Posterior vena cava (tissue), 2 donors: ENCODE results near the gene NAV3. TPM values are rescaled to one million over a fixed set of nuclear protein-coding genes. Genes with fewer than 3 reads are reported as not detected.

Experiments
- DNase-seq: peaks from one replicate; pipeline ENCODE4 v3.0.0-alpha.2; 2020; ENCODE audit warnings: low spot score
- intact Hi-C, 2 donors: fragments of 100-400 bp; cut with DNase I; formaldehyde crosslinking; loops; one replicate each; pipeline versions ENCODE4 v1.14.1 to v1.14.2; 2022 to 2023
- total RNA-seq, 2 donors: library from RNA; stranded (reverse); fragmentation: NEBNext Ultra II Directional; extraction: Animal tissue kit (Norgen Biotek cat#: 25700); gene quantifications; one replicate each; pipeline ENCODE4 v1.2.1, GENCODE V29; 2021
- donor health status: DM: yes; HTN: yes; CAD: no.
- donor health status: DM: yes; HTN: yes; CAD: no.

Gene NAV3
- total RNA-seq, 2 donors from 2014 or later = 13.6 to 17.4 TPM

DNA sequence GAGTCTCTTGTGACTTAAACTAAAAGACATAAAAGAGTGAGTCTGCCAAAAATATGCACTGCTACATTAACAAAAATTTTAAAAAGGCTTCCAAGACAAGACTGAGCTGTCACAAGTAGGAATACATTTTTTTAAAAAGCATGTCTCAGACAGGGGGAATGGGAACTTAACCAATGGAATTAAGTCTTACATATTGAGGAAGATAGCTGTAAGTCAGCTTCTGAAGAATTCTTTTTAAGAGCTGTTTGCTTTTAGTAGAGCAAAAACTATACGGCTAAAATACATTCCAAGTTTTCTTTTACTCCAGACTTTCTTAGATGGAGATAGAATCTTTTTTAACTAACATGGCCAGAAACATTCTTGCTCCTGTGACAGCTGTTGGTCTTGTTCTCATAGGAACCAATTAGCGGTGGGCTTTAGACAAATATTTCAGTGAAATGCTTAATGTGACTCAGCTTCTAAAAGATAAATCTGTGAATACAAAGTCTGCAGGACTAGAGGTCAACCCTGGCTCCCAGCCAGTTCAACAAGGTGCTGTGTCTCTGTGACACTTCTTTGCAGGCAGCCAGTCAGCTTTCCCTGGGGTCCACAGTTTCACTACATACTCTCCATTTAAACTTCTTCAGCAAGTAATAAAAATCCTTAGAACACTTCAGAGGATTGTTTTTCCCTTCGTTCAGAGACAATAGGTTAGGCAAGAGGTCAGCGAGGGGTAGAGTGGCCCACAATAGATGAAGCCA is 187.6 kb downstream of the NAV3 start:
- no peak for DNase-seq
- intact Hi-C loops = no loop called here

DNA sequence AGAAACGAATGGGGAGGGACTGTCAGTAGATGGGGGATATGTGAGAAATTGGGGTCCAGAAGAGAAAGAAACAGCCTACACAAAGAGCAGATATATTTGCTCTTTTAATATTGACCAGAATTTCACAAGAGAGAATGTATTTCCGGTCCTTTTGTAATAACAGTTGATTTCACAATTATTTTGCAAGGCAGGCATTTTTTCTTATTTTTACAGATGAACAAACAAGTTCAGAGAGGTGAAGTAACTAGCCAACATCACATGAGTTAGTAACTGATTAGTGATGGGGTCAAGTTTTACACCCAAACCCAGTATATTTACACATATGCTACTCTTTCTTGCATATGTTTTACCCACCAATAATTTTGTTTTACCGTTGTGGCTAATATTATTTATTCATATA is 188.2 kb downstream of the NAV3 start:
- intact Hi-C loops = no loop called here

DNA sequence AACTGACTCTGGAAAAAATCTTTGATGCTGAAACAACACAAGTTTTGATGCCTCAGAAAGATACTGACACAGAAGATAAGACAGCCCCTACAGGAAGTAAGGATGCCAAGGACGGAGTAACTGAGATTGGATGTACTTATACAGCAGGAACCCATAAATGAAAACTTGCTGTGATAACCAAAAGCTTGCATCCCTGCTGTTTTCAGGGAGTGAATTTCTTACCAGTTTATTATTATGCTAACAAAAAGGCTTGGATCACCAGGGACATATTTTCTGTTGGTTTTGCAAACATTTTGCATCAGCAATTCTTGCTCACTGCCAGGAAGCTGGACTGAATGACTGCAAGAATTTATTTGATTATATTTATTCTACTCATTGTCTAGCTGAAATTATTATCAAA is 197.7 kb downstream of the NAV3 start:
- no peak for DNase-seq
- intact Hi-C loops = loop anchor here in 1 of 2 donors (5.0 kb wide), 1 partner anchor 34 kb away; no protein-coding TSS in a partner anchor

More for the DNA sequence above, 188.2 kb downstream of the NAV3 start:
- no peak for DNase-seq

DNA sequence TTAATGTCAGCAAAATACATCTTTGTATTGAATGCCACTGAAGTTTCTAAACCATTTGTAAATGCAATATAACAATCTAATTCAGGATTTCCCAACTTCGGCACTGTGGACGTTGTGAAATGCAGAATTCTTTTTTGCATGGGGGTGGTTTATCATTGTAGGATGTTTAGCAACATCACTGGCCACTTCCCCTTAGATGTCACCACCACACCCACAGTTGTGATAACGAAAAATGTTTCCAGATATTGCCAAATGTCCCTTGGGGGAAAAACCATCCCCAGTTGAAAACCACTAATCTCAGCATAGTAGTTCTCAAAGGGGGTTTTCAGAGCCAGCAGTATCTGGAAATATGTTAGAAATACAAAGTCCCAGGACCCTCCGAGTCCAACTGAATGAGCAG is 203.3 kb downstream of the NAV3 start:
- no peak for DNase-seq
- intact Hi-C loops = no loop called here

DNA sequence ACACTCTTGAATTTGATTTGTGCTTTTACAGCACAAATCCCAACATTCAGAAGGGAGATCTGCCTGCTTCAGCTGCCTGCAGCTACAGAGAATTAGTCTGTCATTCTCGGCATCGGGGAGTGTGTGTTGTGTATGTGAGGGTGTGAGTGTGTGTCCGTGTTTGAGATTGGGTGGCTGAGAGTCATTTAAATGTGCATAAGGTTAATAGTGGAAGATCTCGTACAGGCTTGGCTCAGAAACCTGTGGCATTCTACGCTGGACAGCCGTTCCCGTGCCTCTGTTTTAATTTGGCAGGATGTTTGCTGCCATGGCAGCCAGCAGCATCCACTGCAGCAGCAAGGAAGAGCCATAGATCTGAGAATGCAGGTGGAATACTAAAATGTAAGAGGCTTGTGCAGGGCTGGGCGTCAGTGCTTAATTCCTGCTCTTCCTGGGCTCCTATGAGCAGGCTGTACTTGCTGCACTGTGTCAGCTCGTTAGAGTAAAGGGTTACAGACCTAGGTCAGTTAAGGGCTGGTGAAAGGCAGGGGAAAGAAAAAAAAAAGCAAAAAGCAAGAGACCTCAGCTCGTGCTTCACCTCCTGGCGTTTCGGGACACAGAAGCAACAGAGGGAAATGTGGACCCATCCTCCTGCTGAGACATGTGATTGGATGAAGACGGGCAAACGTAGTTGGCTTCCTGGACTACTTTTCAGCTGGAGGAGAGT is 205.4 kb downstream of the NAV3 start:
- intact Hi-C loops = loop anchor here in 1 of 2 donors (5.0 kb wide), 1 partner anchor 66 kb away; no protein-coding TSS in a partner anchor
- DNase-seq = no peak

DNA sequence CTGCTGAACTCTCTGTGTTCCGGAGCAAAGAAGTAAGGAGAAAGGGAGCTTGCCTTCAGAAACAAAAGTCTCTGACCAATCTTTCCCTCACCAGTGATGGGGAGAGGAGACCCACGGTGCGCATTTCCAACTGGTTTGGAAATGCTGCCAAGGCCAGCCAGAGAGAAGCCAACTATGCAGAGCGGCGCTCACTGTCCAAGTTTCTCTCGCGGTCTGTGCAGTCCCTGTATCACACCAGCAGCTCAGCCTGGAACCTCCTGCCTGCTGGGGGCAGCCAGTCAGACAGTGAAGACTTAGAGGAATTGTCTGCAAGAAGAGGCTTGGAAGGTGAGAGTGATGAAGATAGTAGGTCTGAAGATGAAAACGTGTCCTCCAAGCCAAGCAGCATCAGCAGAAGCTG is 206.2 kb downstream of the NAV3 start:
- intact Hi-C loops = loop anchor here in 1 of 2 donors (5.0 kb wide), 1 partner anchor 65 kb away; no protein-coding TSS in a partner anchor
- no peak for DNase-seq

DNA sequence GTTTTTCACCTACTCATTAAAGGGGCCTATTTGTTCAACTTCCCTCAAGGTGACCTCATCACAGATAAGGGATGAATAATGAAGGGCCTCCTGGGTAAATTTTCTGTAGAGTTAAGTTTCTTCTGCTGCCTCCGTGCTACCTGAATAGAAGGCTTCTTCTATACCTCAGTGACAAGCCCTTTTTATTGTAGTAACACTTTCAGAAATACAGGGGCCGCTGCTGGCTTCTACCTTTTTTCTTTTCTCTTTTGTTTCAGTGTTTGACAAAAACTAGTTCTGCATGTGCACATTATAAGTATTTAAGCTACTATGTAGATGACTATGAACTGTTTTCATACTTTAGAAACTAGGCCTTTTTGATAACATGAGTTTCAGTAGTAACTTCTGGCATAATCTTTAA is 207.0 kb downstream of the NAV3 start:
- intact Hi-C loops = loop anchor here in 1 of 2 donors (5.0 kb wide), 1 partner anchor 65 kb away; no protein-coding TSS in a partner anchor
- no peak for DNase-seq

DNA sequence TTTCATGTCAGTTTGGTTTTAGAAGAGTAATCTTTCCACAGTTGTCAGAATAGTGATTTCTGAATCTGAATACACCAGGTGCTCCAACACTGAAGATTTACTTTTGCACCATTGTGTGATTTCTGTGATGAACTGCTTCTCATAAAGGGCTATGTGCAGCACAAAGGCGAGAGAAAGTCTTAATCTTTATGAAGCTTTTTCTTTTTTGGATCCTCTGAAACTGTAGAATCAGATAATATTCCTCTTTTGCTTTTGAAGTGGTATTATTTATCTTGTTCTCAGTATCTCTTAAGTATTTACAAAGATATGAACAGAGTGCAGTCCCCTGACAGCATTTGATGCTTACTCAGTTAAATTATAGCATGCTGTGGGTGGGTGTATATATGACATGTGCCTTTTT is 207.8 kb downstream of the NAV3 start:
- no peak for DNase-seq
- intact Hi-C loops = loop anchor here in 1 of 2 donors (5.0 kb wide), 1 partner anchor 64 kb away; no protein-coding TSS in a partner anchor

DNA sequence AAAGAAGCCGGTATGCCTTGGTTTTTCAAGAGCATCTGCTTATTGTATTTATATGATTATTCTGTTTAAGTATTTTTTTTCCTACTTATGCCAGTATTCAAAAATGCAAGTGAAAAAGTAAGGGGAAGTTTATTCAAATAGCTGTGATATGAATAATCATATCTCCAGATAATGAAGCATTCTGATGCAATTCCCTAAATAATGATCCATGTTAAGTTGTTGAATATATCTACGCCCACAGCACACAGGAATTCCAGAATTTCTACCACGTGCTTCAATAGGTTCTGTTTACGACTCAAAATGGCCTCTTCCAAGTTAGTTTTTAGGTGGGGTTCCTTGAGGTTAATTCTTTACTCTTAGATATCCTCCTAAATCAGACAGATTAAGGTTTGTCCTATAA is 208.3 kb downstream of the NAV3 start:
- DNase-seq = no peak
- intact Hi-C loops = loop anchor here in 1 of 2 donors (5.0 kb wide), 1 partner anchor 63 kb away; no protein-coding TSS in a partner anchor

DNA sequence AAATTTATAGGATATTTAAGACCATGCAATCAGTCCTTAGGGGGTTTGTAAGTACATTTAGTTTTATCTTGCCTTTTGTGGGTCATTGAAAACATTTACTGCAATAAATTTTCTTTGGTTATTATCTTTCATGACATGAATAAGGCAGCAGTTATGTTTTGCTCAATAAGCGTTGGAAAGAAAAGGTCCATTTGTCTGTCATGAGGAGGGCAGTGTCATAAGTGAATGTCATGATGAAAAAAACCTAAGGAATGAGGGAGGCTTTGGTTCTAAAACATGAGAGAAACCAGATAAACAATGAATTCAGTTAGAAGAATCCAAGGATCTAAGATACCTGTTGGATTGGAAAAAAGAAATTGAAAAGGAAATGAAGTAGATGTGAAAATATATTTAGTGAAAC is 209.4 kb downstream of the NAV3 start:
- intact Hi-C loops = no loop called here
- DNase-seq = no peak

DNA sequence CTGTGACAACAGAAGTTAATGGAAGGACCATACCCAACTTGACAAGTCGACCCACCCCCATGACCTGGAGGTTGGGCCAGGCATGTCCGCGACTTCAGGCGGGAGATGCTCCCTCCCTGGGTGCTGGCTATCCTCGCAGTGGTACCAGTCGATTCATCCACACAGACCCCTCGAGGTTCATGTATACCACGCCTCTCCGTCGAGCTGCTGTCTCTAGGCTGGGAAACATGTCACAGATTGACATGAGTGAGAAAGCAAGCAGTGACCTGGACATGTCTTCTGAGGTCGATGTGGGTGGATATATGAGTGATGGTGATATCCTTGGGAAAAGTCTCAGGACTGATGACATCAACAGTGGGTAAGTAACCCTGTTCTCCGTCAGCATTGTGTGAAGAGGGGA is 220.1 kb downstream of the NAV3 start:
- intact Hi-C loops = no loop called here
- DNase-seq = no peak

DNA sequence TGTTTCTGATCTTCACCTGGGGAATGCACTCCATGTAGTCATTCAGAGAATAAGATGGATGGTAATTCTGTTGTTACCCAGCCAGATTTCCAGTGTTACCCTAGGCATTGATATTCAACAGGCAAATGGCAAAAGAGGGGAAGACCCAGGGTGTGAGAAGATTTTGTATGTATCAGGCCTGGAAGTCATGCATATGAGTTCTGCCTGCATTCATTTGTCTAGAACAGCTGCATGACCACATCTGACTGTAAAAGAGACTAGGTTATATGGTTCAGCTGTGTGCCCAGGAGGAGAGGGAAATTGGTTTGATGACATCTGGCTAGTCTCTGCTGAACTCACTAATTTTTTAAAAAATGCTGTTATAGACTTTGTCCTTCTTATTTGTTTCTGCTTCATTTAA is 224.9 kb downstream of the NAV3 start:
- no peak for DNase-seq
- intact Hi-C loops = no loop called here

DNA sequence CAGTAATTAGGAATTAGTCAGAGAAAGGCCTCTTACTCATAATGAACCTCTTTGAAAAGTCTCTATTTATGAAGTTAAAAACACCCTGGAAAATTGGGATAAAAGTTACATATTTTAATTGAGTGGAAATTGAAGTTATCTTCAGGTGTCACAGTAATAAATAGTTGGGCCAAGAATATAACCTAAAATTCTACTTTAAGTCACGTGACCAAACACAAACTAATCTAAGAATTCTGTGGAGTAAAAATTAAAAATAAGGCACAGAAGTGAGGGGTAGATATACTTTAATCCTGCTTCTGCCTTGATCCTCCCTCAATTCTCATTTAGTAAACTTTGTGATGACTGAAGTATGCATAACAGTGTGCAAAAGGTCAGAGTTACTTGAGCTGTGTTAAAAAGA is 226.4 kb downstream of the NAV3 start:
- DNase-seq = no peak
- intact Hi-C loops = no loop called here

DNA sequence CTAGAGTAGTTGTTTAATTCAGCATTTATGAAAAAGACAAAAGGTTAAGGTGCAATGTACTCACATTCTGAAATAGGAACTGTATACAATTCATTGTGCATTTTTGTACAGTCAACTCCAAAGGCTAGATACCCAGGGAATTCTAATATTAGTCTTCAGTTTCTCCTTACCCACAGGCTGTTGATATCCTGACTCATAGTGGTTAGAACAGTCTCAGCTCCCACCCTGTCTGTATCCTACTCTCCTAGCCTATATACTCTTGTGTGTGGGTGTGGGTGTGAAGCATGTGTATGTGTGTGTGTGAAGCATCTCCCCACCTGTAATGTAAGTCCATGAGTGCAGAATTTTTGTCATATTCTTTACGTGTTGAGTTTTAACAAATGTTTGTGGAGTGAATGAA is 229.5 kb downstream of the NAV3 start:
- DNase-seq = no peak
- intact Hi-C loops = loop anchor here in 1 of 2 donors (5.0 kb wide), 1 partner anchor 33 kb away; no protein-coding TSS in a partner anchor

DNA sequence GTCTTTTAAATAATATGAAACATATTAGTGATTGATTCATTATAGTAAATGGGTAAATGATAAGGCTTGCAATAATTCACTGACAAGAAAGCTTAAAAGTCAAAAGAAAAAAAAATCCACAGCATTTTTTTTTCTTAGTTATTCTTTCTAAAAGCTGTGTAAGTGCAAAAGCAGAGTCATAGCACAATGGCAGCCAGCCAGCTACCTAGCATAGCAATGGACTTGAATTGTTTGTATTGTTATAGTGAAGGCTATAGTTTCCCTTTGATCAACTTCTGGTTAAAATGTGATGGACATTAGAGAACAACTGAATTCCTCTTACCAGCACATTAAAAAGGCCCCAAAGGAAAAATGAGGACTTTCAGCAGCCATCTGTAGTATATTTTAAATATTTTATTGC is 232.1 kb downstream of the NAV3 start:
- no peak for DNase-seq
- intact Hi-C loops = loop anchor here in 1 of 2 donors (5.0 kb wide), 1 partner anchor 35 kb away; no protein-coding TSS in a partner anchor

DNA sequence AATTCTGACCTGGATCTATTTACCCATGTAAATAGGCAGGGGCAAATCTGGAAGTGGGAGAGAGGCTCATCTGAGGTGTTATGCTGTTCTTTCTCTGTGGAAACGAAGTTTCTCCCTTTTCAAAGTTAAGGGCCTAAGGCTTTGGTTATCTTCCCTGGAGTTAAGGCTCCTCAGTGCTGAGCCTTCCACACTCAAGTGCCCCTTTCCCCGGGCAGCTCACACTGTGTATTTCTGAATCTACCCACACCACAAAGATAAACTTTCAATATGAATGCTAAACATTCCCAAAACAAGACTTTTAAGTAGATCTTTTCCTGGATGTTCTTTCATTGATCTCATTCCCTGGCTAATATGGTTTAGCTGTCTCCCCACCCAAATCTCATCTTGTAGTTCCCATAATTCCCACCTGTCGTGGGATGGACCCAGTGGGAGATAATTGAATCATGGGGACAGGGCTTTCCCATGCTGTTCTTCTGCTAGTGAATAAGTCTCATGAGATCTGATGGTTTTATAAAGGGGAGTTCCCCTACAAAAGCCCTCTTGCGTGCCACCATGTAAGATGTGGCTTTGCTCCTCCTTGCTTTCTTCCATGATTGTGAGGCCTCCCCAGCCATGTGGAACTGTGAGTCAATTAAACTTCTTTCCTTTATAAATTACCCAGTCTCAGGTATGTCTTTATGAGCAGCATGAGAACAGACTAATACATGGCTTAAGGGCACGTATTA is 251.1 kb downstream of the NAV3 start:
- intact Hi-C loops = no loop called here
- no peak for DNase-seq

DNA sequence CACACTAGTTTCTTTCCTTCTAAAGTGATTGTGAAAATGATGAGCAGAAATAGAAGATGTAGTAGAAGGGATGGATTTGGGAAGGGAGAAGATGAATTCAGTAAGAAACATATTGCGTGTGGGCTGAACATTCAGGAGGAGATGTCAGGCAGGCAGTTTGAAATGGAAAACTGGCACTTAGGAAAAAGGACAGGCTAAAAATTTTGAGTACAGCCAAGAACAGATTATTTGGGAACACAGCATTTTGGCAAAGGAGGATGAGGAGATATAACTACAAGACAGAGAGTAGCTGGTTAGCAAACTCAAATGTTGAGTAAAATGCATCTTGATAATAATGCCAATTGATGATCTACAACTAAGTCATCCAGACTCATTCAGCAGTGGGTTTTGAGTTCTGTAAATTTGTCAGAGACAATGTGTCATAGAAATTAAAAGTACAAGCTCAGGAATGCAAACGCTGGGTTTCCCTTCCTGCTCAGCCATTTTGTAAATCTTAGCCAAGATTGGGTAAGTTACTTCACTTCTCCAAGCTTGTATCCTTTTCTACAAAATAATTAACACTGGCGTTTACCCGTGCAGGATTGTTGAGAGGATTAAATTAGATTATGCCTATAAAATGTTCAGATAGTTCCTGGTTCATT is 255.0 kb downstream of the NAV3 start:
- DNase-seq = no peak
- intact Hi-C loops = no loop called here

DNA sequence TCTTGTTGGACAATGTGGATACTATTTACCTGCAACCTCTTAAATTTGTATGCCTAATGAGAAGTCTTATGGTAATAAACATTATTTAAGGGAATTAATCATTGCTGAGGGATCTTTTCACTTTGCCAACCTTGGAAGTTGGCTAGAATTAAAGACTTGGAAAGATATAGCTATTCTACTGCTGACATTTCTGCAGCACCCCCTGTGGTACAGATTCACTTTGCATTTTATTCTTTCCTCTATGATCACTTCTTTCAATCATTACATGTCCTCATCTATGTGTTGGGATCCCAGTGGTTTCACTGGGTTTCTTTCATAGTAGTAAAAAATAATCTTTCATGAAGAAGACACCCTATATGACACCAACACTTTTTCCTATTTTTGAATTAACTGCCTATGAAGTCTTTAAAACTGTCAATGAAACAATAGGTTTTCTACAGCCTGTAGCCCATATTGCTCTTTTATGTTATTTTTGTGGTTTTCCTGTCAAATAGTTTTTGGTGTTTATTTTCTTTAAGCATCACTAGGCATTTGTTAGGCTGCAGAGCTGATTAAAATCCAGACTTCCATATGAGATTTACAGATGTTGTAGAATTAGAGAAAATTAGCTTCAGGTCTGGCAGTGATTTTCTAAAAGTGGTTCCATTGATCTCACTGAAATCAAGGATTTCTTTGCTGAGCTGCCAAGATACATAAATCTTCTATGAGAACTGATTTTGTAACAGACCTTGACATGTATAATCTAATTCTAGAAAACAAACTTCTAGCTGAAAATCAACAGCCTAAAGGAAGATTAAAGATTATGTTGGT is 256.1 kb downstream of the NAV3 start:
- intact Hi-C loops = no loop called here
- no peak for DNase-seq

DNA sequence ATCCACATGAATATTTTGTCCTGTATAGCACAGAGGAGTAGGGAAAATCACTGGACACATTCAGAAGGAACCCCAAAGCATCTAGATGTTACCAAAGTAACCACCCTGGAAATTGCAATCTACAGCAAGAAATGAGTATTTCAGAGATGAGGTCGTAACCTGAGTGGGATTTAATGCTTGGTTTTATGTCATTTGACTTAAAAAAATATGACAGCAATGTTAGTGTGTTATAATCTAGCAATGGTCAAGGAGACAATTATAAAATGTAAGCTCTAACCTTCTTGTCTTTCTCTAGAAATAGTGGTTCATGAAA is 256.6 kb downstream of the NAV3 start:
- intact Hi-C loops = no loop called here
- no peak for DNase-seq
